ENCODE results near the gene PLK2.

The PLK2 gene

DNA sequence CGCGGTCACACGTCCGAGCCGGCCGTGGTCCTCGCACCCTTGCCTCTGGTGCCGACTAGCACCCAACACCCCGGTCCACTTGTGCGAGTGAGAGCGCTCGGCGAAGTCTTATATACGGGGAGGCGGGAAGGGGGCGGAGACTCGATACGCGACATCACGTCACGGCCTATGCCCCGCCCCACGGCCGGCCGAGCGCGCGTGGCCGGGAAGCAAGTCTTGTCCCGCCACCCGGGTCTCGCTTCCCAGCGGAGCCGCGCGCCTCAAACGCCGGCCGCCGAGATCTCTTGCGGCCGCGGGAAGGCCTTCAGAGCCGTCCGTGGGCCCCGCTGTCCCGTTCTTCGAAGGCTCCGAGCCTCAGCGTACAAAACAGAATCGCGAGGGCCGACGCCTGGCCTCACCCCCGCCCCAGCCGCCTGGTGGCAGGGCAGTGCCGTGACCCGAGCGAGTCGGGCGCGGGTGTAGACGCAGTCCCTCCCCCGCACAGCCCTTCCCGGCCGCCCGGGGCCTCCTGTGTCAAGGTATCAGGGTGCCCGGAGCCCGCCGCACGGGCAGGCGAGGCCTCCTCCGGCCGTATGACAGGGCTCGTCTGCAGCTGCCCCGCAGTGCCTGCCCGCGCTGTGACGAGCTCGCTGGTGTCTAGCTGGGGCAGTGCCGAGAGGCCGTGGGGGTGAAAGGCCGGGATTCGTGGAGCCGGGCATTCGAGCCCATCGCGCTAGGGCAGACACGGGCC is at the start of gene PLK2:
TSS of gene PLK2 (minus strand) at position 85 of the 730 bp plus-strand sequence. CDS start 127 bp downstream, outside the sequence.
- DNase-seq (ENCODE audit: insufficient read length, low spot score), result peak; percentile 59
- peak; percentile 100 for TF ChIP-seq POLR2A (IDR thresholded peaks at IDR 0.05; ENCODE audit: low read depth, low read length)
- FAIRE-seq, result no peak

DNA sequence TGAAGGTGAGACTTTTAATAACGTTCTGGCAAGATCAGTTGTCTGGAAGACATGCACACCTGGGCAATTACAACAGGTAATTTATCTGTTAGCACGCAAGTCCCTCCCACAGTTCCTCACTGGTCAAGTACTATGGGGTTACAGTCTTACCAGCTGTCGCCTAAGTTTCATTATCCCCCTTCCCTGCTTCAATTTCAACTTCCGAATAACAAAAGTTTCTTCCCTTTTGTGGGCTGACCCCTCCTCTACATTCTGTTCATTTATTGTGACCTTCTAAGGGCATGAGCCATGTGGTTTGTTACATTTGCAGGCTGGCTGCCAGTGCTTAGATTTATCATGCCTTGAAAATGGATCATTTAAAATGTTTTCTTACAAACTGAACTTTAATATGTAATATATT is 47.8 kb upstream of the PLK2 start:
- TF ChIP-seq POLR2A (IDR thresholded peaks at IDR 0.05; ENCODE audit: low read depth, low read length), result no peak
- DNase-seq (ENCODE audit: insufficient read length, low spot score), result no peak
- no peak for FAIRE-seq

DNA sequence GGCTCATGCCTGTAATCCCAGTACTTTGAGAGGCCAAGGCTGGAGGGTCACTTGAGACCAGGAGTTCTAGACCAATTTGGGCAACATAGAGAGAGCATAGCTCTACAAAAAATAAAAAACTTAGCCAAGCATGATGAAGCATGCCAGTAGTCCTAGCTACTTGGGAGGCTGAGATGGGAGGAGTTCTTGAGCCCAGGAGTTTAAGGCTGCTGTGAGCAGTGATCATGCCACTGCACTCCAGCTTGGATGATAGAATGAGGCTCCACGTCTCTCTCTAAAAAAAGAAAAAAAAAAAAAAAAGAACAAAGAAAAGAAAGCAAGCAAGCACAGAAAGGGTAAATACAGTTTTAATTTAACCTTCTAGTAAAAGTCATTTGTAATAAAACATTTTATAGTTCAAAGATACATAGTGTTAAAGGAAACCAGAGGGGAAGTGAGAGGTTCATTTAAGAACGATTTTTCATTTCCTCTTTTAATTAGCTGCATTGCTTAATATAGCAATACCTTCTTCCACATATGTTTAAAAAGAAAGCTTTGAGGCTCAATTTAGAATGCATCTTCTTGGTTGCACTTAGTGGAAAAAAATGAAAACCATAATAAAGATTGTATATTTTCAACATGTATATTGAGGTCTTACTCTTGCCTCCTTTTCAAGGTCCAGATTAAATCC is 46.2 kb upstream of the PLK2 start:
- DNase-seq (ENCODE audit: insufficient read length, low spot score), result no peak
- no peak for FAIRE-seq

DNA sequence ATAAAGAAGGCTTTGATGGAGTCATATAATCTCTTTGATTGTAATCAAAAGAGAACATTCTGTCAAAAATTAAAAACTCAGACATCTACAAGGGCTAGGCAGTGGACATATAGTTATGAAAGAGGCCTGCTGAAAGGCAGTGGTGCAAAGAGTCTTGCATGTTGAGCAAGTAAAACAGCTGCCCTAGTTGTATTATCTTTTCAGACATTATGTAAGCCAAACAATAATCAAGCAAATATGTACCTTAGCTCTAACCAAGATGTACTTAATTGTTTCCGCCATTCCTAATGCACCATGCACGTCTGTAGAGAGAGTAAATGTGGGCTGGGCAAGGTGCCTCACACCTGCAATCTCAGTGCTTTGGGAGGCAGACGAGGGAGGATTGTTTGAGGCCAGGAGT is 45.6 kb upstream of the PLK2 start:
- DNase-seq (ENCODE audit: insufficient read length, low spot score) (no peak), FAIRE-seq (no peak)
- no peak for TF ChIP-seq POLR2A (IDR thresholded peaks at IDR 0.05; ENCODE audit: low read depth, low read length)

More for the DNA sequence above, 46.2 kb upstream of the PLK2 start:
- TF ChIP-seq POLR2A (IDR thresholded peaks at IDR 0.05; ENCODE audit: low read depth, low read length), result no peak

DNA sequence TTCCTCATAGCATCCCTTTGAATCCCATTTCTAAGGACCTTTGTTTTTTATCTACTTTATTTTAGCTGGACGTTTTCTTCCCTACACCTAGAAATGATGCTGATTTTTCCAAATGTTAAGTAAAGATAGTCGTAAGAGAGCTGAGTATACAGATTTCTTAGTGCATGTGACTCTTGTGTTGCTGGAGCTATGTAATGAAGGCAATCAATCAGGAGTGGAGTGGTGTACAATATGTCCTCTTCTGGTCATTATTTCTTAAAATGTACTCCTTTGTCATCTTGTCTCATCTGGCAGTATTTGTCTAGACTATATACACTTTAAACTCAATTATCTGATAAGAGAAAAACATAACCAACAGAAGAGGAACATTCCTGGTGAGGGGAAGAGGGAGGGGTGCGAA is 44.9 kb upstream of the PLK2 start:
- DNase-seq (ENCODE audit: insufficient read length, low spot score), result no peak
- TF ChIP-seq POLR2A (IDR thresholded peaks at IDR 0.05; ENCODE audit: low read depth, low read length), result no peak
- no peak for FAIRE-seq

DNA sequence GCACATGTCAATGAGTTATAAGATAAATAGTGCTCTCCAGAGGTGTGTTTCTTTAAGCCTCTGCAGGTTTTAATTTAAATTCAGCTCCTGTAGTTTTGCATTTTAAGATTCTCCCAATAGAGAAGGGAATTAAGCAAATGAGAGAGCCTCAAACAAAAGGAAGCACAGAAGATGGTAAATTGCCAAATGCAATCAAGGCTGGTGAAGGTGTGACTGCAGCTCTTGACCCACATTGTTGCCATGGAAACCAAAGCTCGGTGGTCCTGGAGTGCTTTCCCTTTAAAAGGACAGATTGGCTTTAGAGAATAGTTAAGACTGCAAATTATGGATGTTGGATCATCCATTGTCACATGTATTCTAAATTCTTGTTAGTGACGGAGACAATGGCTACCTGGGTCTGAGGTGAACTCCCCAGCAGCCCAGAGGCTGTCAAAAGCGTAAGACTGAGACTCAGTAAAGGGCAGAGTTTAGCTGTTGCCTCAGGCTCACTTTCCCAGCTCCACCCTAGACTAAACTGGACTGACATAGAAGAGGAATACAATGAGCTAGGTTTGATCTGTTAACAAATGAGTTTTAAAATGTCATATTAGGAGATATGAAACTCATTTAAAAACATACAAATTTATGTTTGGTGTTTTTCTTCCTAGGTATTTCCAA is 43.6 kb upstream of the PLK2 start:
- no peak for FAIRE-seq
- DNase-seq (ENCODE audit: insufficient read length, low spot score), result no peak
- no peak for TF ChIP-seq POLR2A (IDR thresholded peaks at IDR 0.05; ENCODE audit: low read depth, low read length)

DNA sequence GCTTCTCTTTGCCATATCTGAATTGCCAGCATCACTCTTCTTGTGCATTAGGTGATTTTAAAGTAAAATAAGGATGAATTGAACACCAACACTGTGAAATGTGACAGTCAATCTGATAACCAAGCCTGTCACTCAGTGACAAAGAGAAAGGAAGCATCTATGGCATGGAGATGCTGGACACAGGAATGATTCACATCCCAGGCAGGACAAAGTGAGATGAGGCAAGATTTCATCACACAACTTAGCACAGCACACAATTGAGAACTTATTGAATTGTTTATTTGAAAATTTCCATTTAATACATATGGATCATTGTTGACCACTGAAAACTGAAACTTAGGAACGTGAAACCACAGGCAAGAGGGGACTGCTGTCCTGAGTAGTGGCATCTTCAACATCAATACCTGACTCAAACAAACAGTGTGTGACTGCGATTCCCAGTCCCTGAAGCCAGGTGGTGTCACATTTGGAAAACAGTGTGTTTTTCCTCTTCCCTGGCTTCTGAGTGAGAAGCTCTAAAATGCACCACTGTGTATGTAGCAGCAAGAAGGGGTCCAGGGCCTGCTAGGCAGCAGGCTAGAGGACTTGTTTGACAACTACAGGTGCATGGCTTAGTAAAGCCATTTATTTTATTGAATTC is 42.0 kb upstream of the PLK2 start:
- no peak for FAIRE-seq
- no peak for TF ChIP-seq POLR2A (IDR thresholded peaks at IDR 0.05; ENCODE audit: low read depth, low read length)
- DNase-seq (ENCODE audit: insufficient read length, low spot score), result no peak

DNA sequence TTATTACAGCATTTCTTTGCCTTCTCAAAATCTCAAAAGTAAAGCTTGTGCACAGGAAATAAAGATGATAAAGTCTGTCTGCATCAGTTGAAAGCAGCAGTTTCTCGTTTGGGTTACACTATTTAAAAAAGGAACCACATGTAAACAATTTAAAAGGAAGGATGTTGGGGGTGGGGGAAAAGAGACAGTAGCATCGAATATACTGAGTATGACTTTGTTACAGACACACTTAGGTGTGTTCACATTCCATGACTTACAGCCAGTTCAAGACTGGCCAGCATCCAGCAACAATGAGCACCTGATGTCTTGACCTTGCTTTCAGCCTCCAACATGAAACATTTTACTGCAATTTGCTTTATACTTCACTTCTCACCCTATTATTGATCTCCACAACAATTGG is 40.1 kb upstream of the PLK2 start:
- no peak for TF ChIP-seq POLR2A (IDR thresholded peaks at IDR 0.05; ENCODE audit: low read depth, low read length)
- FAIRE-seq (no peak), DNase-seq (ENCODE audit: insufficient read length, low spot score) (no peak)

DNA sequence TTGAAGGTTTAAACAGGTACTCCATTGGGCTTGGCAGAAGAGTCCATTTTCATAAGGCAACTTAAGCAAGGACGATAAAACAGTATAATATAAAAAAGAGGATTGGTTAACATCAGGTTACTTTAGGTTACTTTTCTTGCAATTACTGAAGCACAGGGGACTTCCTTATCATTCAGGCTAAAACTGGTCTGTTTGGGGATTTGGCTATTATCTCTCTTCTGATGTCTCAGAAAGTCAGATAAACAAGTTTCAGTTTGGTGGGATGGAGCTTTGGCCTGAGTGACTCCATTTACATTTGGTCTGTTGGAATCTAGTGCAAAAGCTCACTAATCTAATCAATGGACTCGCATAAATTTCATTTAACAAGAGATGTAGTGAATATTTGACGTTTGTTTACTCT is 39.3 kb upstream of the PLK2 start:
- no peak for FAIRE-seq
- TF ChIP-seq POLR2A (IDR thresholded peaks at IDR 0.05; ENCODE audit: low read depth, low read length), result no peak

DNA sequence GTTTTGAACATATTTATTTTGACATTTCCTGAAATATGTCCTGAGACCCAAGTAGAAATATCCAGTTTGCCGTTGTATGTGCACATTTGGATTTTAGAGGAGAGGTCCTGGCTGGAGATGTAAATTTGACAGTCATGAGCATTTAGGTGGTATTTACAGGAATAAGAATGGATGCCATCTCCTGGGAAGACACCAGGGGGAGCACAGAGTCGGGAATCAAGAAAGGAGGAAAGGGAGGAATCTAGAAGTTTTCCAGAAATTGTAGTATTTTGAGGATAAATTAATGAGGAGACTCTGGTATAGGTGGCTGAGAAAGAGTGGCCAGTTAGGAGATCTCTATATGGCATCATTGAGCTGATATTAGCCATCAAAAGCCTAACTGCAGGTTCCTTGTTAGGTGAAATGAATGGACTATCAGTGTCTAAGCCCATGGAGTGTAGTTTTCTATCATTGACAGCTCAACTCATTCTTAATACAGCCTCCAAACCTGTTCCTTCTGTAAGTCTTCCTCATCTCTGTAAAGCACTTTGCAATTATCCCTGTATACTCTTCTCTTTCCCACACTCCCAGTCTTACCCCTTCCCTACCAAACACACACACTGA is 38.6 kb upstream of the PLK2 start:
- no peak for TF ChIP-seq POLR2A (IDR thresholded peaks at IDR 0.05; ENCODE audit: low read depth, low read length)
- DNase-seq (ENCODE audit: insufficient read length, low spot score) (no peak), FAIRE-seq (peak; percentile 36)

More for the DNA sequence above, 39.3 kb upstream of the PLK2 start:
- no peak for DNase-seq (ENCODE audit: insufficient read length, low spot score)

DNA sequence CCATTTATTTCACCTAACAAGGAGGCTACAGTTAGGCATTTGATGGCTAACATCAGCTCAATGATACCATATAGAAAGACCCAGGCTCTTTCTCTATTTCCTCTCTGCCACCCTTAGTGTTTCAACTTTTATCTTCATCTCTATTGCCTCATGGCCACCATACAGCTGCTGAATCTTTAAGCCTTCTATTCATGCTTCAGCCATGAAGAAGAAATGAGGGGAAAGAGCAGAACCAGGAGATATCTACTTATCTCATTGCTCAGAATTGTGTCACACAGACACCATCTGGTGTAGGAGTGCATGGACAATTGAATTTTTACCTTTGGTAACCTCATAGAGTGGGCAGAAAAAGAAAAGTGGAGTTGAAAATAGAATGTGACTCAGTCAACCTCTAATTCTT is 38.0 kb upstream of the PLK2 start:
- DNase-seq (ENCODE audit: insufficient read length, low spot score), result no peak
- no peak for FAIRE-seq
- TF ChIP-seq POLR2A (IDR thresholded peaks at IDR 0.05; ENCODE audit: low read depth, low read length), result no peak

DNA sequence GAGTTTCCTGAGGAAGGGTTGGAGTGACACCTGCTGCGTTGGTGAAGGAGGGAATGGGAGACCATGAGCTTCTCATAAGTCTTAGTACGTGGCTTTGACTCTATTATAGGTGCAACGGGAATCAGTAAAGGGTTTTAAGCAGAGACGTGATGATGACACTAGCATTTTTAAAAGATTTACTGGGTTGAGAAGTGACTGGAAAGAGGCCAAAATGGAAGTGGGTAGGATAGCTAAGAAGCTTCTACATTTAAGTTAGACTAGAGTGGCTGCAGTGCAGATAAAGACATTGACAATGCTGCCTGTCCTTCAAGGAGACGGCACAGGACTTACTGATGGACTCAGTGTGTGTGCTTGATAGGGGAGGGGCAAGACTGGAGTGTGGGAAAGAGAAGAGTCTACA is 37.5 kb upstream of the PLK2 start:
- DNase-seq (ENCODE audit: insufficient read length, low spot score) (no peak), FAIRE-seq (no peak)
- no peak for TF ChIP-seq POLR2A (IDR thresholded peaks at IDR 0.05; ENCODE audit: low read depth, low read length)

DNA sequence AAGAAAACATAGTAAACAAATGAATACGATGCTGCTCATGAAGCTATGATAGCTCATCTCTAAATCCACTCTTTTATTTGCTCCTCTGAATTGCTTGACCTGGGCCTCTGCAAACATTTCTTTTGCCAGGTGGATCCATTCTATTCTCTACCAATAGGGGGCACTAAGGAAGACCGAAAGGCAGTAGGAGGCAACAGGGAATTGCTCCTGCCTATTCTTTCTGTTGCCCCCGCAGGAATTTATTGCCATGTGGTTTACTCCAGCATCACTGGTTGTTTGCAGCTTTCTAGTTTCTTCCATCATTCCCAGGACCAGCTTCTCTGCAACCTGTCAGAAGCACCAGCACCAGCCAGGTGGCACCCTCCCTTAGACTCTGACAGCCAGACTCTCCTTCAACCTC is 36.6 kb upstream of the PLK2 start:
- FAIRE-seq (no peak), DNase-seq (ENCODE audit: insufficient read length, low spot score) (no peak)
- TF ChIP-seq POLR2A (IDR thresholded peaks at IDR 0.05; ENCODE audit: low read depth, low read length), result no peak

DNA sequence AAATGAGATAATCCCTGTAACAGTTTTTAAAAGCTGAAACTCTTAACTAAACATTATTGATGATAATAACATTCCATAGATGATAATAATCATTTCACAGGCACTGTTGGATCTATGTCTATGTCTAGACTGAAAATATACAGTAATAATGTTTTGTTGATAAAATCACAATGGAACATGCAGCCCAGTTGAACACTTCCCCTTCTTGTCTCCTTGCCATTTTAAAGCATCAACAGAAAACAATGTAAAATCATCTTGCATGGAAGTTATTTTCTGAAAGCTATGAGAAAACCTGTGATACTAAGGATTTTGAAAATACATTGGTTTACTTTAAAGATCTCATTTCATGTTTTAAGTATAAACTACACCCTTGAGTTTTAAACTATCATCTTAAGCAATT is 33.3 kb upstream of the PLK2 start:
- DNase-seq (ENCODE audit: insufficient read length, low spot score), result no peak
- FAIRE-seq, result no peak
- no peak for TF ChIP-seq POLR2A (IDR thresholded peaks at IDR 0.05; ENCODE audit: low read depth, low read length)
